Stimulated activated CD4-positive, alpha-beta T cell treated with anti-CD3 and anti-CD28 coated beads, Interleukin-1b, Interleukin-23, amount 100 ng/mL, for 1 hour (primary cell): Measurements from ENCODE around the gene BTN1A1.
"Not testable (repeated sequence)": the region's sequence is repeated elsewhere in the genome, so short reads cannot be mapped to it uniquely, and the experiment has no call there.

Experiments
- DNase-seq, 2 donors: peaks; one replicate each; pipeline ENCODE4 v3.0.0-alpha.2; 2020; ENCODE audit warnings: low read depth in 2 of 2

BTN1A1 gene

GRCh38 chr6:26537160-26537845 lies 37.2 kb downstream of the BTN1A1 start:
- DNase-seq = peak; percentile 78 to 80

- DNase-seq = peak; percentile 50 to 66
These were observed 37.9 kb downstream of the BTN1A1 start, which contains the start of gene HMGN4 for GRCh38 chr6:26537846-26538571. Gene HMGN4 (plus strand): TSS chr6:26538366. CDS start chr6:26545207, 6,841 bp downstream.

- DNase-seq = no peak
These were observed 38.4 kb downstream of the BTN1A1 start for GRCh38 chr6:26538572-26538902.

- DNase-seq = no peak
These were observed 39.0 kb downstream of the BTN1A1 start for GRCh38 chr6:26539071-26539615.

DNA sequence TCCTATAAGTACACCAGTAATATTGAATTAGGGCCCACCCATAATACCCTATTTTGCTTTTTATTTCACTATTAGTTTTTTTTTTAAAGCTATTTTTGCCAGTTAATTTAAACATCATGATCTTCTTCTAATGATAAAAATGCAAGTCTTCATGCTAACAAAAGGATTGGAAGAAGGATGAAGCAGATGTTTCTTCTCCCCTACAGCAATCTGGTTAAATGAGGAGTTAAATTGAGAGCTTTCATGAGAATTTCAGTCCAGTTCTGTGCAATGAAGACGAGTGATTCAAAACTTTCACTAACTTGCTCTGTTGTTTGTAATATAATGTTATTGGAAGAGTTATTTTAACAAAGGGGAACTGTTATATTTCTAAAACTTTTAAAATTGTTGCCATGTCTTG lies 41.5 kb downstream of the BTN1A1 start:
- DNase-seq = no peak

DNA sequence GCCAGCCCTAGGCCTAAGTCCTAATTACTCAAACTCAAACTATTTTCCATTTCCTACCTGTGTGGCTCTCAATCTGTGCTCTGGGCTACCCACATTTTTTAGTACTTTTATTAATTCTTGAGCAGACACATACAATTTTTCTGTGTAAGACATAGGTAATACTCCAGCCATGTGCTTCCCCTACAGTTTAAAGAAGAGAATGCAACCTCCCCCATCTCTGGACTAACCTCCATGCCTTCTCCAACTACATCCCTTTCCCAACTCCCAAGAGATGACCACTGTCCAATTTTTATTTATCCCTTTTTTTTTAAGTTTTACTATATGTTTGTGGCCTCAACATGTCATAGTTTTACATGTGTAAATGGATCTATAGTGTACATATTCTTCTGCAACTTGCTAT lies 43.9 kb downstream of the BTN1A1 start:
- no peak for DNase-seq

- DNase-seq = no peak
These were observed 44.4 kb downstream of the BTN1A1 start for GRCh38 chr6:26544473-26544872.

- no peak for DNase-seq
These were observed 45.5 kb downstream of the BTN1A1 start for GRCh38 chr6:26545627-26546026.

DNA sequence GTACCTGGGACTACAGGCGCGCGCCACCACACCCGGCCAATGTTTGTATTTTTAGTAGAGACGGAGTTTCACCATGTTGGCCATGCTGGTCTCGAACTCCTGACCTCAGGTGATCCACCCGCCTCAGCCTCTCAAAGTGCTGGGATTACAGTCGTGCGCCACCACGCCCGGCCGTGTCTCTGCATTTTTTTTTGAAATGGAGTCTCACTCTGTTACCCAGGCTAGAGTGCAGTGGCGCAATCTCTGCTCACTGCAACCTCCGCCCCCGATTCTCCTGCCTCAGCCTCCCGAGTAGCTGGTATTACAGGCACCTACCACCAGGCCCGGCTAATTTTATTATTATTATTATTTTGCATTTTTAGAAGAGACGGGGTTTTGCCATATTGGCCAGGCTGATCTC lies 47.3 kb downstream of the BTN1A1 start:
- not testable (repeated sequence) for DNase-seq

- DNase-seq = no peak
These were observed 50.3 kb downstream of the BTN1A1 start for GRCh38 chr6:26550250-26550993.

DNA sequence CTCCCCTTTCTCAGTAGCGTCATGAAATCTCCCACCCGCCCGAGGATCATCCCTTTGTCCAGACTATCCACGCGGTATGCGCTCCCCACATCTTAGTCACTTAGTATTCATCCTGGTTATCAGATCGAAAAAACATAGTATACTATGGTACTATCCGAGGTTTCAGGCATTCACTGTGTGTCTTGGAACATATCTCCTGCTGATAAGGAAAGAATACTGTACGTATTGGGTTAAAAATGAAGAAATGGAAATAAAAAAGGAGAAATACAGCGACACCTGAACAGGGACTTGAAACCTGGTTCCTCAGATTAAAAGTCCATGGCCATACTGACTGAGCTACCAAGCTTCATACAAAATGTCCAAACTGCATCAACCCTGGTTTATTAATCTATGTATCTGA lies 52.1 kb downstream of the BTN1A1 start:
- DNase-seq = no peak

DNA sequence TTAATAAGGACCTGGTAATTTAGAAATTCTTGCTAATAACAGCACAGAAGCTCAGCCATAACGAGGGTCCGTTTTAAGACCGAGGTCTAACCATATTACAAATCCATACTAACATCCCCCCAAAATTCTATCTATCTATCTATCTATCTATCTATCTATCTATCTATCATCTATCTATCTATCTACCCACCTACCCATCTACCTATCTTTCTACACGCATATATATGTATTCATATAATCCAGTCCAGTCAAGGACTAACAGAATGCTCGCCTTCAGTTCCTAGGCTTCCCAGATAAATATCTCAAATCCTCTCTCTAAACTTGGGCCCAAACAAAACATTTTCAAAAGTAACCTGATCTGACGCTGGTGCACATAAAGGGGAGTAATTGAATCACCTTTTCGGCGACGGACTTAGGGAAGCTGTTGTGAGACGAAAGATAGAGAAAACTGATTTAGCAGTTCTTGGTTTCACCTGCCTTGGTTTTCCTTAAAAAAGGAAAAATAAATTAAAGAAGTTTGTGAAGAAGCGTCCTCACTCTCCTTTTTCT lies 52.6 kb downstream of the BTN1A1 start:
- DNase-seq = no peak

GRCh38 chr6:26553264-26553634 lies 53.1 kb downstream of the BTN1A1 start:
- DNase-seq = peak in 1 of 2 donors; percentile 64

- DNase-seq = peak in 1 of 2 donors; percentile 74
These were observed 53.7 kb downstream of the BTN1A1 start for GRCh38 chr6:26553635-26554446.

GRCh38 chr6:26554447-26554696 lies 54.3 kb downstream of the BTN1A1 start:
- DNase-seq = no peak

- no peak for DNase-seq
These were observed 54.8 kb downstream of the BTN1A1 start for GRCh38 chr6:26554697-26555504.

DNA sequence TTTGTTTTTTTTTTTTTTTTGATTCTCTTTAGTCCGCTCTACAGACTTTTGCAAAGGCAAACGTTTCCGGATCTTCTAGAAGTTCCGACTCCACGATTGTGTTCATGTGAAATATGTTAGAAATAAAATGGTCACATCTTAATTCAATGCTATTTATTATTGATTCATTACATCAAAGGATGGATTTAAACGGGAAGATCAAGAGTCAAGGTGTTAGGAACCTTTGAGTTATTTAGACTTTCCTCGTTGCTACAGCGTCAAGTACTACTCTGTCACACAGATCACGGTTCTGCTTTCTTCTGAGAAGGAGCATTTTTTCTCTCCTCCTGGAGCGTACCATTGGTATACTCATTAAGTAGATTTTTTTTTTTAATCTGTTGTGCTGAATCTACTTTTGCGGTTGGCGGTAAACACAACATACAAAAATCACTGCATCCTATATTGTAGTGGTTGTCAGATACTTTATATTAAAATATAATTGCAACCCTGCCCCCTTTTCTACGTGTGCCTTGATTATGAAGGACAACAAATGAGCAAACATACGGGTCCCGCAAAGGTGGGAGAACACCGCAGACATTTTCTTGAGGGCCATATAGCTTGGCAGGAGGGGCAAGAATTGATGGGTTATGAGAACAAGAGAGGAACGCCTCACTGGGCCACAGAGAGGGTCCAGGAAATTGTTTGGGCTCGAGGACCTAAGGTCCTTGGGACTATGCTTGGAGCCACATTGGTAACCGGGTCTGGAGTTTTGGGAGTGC lies 55.6 kb downstream of the BTN1A1 start:
- DNase-seq = no peak

DNA sequence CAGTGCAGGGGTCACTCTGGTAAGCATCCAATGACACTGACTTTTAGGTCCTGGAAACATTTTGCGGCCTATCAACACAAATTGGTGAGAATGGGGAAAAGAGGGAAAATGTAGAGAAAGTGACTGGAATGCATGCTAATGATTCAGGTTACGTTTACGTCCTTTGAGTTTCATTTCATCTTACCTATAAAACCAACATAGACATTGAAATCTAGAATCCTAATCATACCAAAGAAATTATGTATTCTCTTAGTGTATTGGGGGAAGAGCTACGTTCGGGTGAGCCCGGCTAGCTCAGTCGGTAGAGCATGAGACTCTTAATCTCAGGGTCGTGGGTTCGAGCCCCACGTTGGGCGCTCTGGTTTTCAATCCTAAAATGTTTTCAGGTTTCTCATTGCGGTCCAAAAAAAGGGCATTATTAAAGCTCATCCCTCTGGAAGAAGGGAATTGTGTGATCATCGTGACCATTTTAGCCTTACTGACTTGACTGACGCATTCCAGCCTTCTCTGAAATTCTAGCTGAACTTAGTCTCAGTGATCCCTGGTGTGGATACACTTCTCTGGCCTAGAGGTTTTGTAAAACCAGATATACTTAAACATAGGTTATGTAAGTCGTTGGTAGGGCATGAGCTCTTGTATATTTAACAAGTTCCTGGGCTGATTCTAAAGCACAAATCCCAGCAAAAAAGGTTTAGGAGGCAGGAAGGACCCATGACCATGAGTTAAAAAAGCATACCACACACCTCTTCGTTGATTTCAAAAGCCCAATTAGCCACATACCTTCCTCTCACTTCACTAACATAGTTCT lies 56.4 kb downstream of the BTN1A1 start:
- no peak for DNase-seq
